ENCODE results near the gene OSBPL8.

GRCh38 chr12:76409074-76409473, 150.5 kb downstream of the OSBPL8 start:
- TF ChIP-seq POLR2AphosphoS5 (IDR thresholded peaks at IDR 0.05; ENCODE audit: low read depth) (no peak), EZH2phosphoT487 (IDR thresholded peaks at IDR 0.05; ENCODE audit: unreplicated experiment) (no peak), CTCF (conservative IDR thresholded peaks at IDR 0.05; ENCODE audit: low read depth in 2 of 2) (no peak), EZH2 (IDR thresholded peaks at IDR 0.05; ENCODE audit: low read depth, unreplicated experiment) (no peak), CREB1 (CRISPR knock-in tag; IDR thresholded peaks at IDR 0.05; ENCODE audit: low read depth) (no peak), ETS1 (IDR thresholded peaks at IDR 0.05) (no peak), STAT1 (IDR thresholded peaks at IDR 0.05; ENCODE audit: unreplicated experiment) (no peak), ZNF114 (CRISPR knock-in tag; IDR thresholded peaks at IDR 0.05) (no peak), JUNB (IDR thresholded peaks at IDR 0.05; ENCODE audit: unreplicated experiment) (no peak), NANOG (IDR thresholded peaks at IDR 0.05; ENCODE audit: borderline replicate concordance) (no peak)
- TF ChIP-seq, protein P1, sequence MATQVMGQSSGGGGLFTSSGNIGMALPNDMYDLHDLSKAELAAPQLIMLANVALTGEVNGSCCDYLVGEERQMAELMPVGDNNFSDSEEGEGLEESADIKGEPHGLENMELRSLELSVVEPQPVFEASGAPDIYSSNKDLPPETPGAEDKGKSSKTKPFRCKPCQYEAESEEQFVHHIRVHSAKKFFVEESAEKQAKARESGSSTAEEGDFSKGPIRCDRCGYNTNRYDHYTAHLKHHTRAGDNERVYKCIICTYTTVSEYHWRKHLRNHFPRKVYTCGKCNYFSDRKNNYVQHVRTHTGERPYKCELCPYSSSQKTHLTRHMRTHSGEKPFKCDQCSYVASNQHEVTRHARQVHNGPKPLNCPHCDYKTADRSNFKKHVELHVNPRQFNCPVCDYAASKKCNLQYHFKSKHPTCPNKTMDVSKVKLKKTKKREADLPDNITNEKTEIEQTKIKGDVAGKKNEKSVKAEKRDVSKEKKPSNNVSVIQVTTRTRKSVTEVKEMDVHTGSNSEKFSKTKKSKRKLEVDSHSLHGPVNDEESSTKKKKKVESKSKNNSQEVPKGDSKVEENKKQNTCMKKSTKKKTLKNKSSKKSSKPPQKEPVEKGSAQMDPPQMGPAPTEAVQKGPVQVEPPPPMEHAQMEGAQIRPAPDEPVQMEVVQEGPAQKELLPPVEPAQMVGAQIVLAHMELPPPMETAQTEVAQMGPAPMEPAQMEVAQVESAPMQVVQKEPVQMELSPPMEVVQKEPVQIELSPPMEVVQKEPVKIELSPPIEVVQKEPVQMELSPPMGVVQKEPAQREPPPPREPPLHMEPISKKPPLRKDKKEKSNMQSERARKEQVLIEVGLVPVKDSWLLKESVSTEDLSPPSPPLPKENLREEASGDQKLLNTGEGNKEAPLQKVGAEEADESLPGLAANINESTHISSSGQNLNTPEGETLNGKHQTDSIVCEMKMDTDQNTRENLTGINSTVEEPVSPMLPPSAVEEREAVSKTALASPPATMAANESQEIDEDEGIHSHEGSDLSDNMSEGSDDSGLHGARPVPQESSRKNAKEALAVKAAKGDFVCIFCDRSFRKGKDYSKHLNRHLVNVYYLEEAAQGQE (IDR thresholded peaks at IDR 0.05; ENCODE audit: unreplicated experiment), result no peak

Measured in GM23338 (cell line).